GM12878 (cell line): ENCODE results near the gene SIPA1. TPM values are rescaled to one million over a fixed set of nuclear protein-coding genes. Genes with fewer than 3 reads are reported as not detected.

Source experiments
- CBX3 ChIP-seq: fragments of 200-600 bp; sonication (generic); IDR thresholded peaks from 2 replicates; pipeline ENCODE4 v1.6.1; 2016; ENCODE audit warnings: low read depth, borderline replicate concordance
- CBX5 ChIP-seq: sonication (generic); IDR thresholded peaks from 2 replicates; pipeline ENCODE4 v1.6.1; 2016; ENCODE audit warnings: low read depth, moderate library complexity, mild to moderate bottlenecking, inconsistent platforms
- CREM ChIP-seq: IDR thresholded peaks from 2 replicates; pipeline ENCODE4 v1.6.1; 2014; ENCODE audit warnings: antibody characterized with exemption, low read depth
- EP300 ChIP-seq, 2 experiments: fragments of 150-350 bp in 1 of 2; IDR thresholded peaks; 2 replicates each; pipeline ENCODE4 v1.6.1; 2011 to 2012; ENCODE audit warnings: low read depth in 2 of 2, low read length in 2 of 2, borderline replicate concordance in 1 of 2, improper control_type of control experiment in 1 of 2, inconsistent platforms in 1 of 2; ENCODE audit not compliant: control insufficient read depth in 1 of 2
- IRF3 ChIP-seq: fragments of 450-650 bp; IDR thresholded peaks from 2 replicates; pipeline ENCODE4 v1.6.1; 2014; ENCODE audit warnings: mild to moderate bottlenecking
- IRF4 ChIP-seq: IDR thresholded peaks from 2 replicates; pipeline ENCODE4 v1.6.1; 2011; ENCODE audit warnings: low read depth, low read length
- KLF5 ChIP-seq: fragments of 450-650 bp; IDR thresholded peaks from 2 replicates; pipeline ENCODE4 v1.6.1; 2014; ENCODE audit warnings: mild to moderate bottlenecking; ENCODE audit not compliant: partially characterized antibody
- NFYA ChIP-seq: IDR thresholded peaks from 2 replicates; pipeline ENCODE4 v1.6.1; 2011; ENCODE audit warnings: low read depth, mild to moderate bottlenecking, low read length, improper control_type of control experiment, borderline replicate concordance
- NFYB ChIP-seq: IDR thresholded peaks from 2 replicates; pipeline ENCODE4 v1.6.1; 2011; ENCODE audit warnings: low read depth, mild to moderate bottlenecking, low read length, improper control_type of control experiment, moderate library complexity; ENCODE audit not compliant: insufficient read depth
- NRF1 ChIP-seq: conservative IDR thresholded peaks from 2 replicates; pipeline ENCODE4 v1.6.1; 2011; ENCODE audit warnings: mild to moderate bottlenecking, low read depth, low read length, improper control_type of control experiment
- PBX3 ChIP-seq: IDR thresholded peaks from 2 replicates; pipeline ENCODE4 v1.6.1; 2011; ENCODE audit warnings: mild to moderate bottlenecking, low read depth, low read length, moderate library complexity; ENCODE audit not compliant: insufficient replicate concordance
- RAD51 ChIP-seq: fragments of 450-650 bp; IDR thresholded peaks from 2 replicates; pipeline ENCODE4 v1.6.1; 2016; ENCODE audit warnings: moderate library complexity, mild to moderate bottlenecking, inconsistent platforms
- RUNX3 ChIP-seq: IDR thresholded peaks from 2 replicates; pipeline ENCODE4 v1.6.1; 2012; ENCODE audit warnings: low read length, inconsistent platforms
- SMAD1 ChIP-seq: fragments of 450-650 bp; IDR thresholded peaks from 2 replicates; pipeline ENCODE4 v1.6.1; 2018; ENCODE audit warnings: mild to moderate bottlenecking, low read depth; ENCODE audit not compliant: partially characterized antibody
- SUZ12 ChIP-seq: fragments of 200-600 bp; sonication (generic); IDR thresholded peaks from one replicate; pipeline ENCODE4 v1.6.1; 2018; ENCODE audit warnings: antibody characterized with exemption, mild to moderate bottlenecking; ENCODE audit not compliant: unreplicated experiment
- ZNF592 ChIP-seq: fragments of 450-650 bp; IDR thresholded peaks from 2 replicates; pipeline ENCODE4 v1.6.1; 2017; ENCODE audit warnings: mild to moderate bottlenecking, moderate library complexity
- ZNF622 ChIP-seq: fragments of 450-650 bp; IDR thresholded peaks from 2 replicates; pipeline ENCODE4 v1.6.1; 2017; ENCODE audit warnings: mild to moderate bottlenecking, inconsistent platforms
- ZSCAN29 ChIP-seq: fragments of 450-650 bp; IDR thresholded peaks from 2 replicates; pipeline ENCODE4 v1.6.1; 2017; ENCODE audit warnings: mild to moderate bottlenecking, moderate library complexity
- polyA plus RNA-seq, 11 experiments: library from polyadenylated mRNA; depleted of rRNA in 4 of 11; unstranded in 6 of 11; stranded (reverse) in 5 of 11; fragments of >200 nt; fragmentation: Nextera tagmentation in 4 of 11; fragmentation: Illumina TruSeq in 1 of 11; extraction: Ambion mirVana in 4 of 11; extraction: Trizol in 1 of 11; gene quantifications; 1 replicate in 1 of 11; 2 replicates in 10 of 11; pipeline versions ENCODE4 v1.2.1 to v1.2.3, GENCODE V29; 2011 to 2016; ENCODE audit warnings: inconsistent platforms in 2 of 11, missing spikeins in 2 of 11, low read depth in 1 of 11
- total RNA-seq, 4 experiments: library from RNA; depleted of rRNA in 3 of 4; stranded (reverse); fragments of >200 nt in 3 of 4; fragmentation: Illumina TruSeq in 1 of 4; extraction: Trizol in 1 of 4; gene quantifications; 2 replicates each; pipeline versions ENCODE4 v1.2.1 to v1.2.3, GENCODE V29; 2013 to 2021
- TF ChIP-seq, protein P1 (sequence below): IDR thresholded peaks from 2 replicates; pipeline ENCODE4 v1.6.1; 2012; ENCODE audit warnings: low read length, inconsistent platforms
- TF ChIP-seq, protein P2 (sequence below): fragments of 450-650 bp; IDR thresholded peaks from 2 replicates; pipeline ENCODE4 v1.6.1; 2017; ENCODE audit warnings: mild to moderate bottlenecking

SIPA1 gene
- total and polyA plus RNA-seq, 10 of the 15 experiments (the other 5 are each of a cell fraction or from before 2014, with no cell fraction given) = 1.0 to 139 (median 33.4) TPM

- no peak for TF ChIP-seq CBX3
- no peak for TF ChIP-seq PBX3
- no peak for TF ChIP-seq CBX5
- TF ChIP-seq IRF3 = no peak
- TF ChIP-seq NFYA = no peak
- TF ChIP-seq SMAD1 = no peak
- no peak for TF ChIP-seq NRF1
- TF ChIP-seq RUNX3 = 0 out of 2 replicates have a peak, but pooled peaks have one; percentile 3
- TF ChIP-seq ZSCAN29 = 0 out of 2 replicates have a peak, but pooled peaks have one; percentile 4
- TF ChIP-seq CREM = no peak
- no peak for TF ChIP-seq IRF4
- TF ChIP-seq, protein P1, sequence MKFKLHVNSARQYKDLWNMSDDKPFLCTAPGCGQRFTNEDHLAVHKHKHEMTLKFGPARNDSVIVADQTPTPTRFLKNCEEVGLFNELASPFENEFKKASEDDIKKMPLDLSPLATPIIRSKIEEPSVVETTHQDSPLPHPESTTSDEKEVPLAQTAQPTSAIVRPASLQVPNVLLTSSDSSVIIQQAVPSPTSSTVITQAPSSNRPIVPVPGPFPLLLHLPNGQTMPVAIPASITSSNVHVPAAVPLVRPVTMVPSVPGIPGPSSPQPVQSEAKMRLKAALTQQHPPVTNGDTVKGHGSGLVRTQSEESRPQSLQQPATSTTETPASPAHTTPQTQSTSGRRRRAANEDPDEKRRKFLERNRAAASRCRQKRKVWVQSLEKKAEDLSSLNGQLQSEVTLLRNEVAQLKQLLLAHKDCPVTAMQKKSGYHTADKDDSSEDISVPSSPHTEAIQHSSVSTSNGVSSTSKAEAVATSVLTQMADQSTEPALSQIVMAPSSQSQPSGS = no peak
- TF ChIP-seq ZNF592 = no peak
- TF ChIP-seq, protein P2, sequence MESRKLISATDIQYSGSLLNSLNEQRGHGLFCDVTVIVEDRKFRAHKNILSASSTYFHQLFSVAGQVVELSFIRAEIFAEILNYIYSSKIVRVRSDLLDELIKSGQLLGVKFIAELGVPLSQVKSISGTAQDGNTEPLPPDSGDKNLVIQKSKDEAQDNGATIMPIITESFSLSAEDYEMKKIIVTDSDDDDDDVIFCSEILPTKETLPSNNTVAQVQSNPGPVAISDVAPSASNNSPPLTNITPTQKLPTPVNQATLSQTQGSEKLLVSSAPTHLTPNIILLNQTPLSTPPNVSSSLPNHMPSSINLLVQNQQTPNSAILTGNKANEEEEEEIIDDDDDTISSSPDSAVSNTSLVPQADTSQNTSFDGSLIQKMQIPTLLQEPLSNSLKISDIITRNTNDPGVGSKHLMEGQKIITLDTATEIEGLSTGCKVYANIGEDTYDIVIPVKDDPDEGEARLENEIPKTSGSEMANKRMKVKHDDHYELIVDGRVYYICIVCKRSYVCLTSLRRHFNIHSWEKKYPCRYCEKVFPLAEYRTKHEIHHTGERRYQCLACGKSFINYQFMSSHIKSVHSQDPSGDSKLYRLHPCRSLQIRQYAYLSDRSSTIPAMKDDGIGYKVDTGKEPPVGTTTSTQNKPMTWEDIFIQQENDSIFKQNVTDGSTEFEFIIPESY = no peak
- TF ChIP-seq RAD51 = no peak
- no peak for TF ChIP-seq NFYB
- peak; percentile 24 for TF ChIP-seq KLF5
- no peak for TF ChIP-seq SUZ12
- no peak for TF ChIP-seq EP300 (IDR thresholded peaks at IDR 0.05; ENCODE audit: borderline replicate concordance in 1 of 2, control insufficient read depth in 1 of 2, low read depth in 2 of 2, low read length in 2 of 2)
- no peak for TF ChIP-seq ZNF622
Observed at GRCh38 chr11:65637794-65638419, at the start of gene SIPA1 (continued).
